Right lobe of liver (tissue), 6 donors: Measurements from ENCODE around the gene OVOL2. TPM values are rescaled to one million over a fixed set of nuclear protein-coding genes. Genes with fewer than 3 reads are reported as not detected.
A peak's percentile ranks its signal among the peaks of the same experiment; 100 is the strongest.

Experiments used
- ATAC-seq, 4 donors: fragments of 200-7000 bp; cut with Tn5 transposase; one replicate each; pipeline ENCODE4 v1.9.1; 2020; ENCODE audit warnings: mild to moderate bottlenecking in 4 of 4, moderate library complexity in 4 of 4
- DNase-seq, 3 donors: peaks; one replicate each; pipeline ENCODE4 v3.0.0-alpha.2; 2020
- H3K27ac ChIP-seq, 3 donors: fragments of 200-600 bp; one replicate each; pipeline ENCODE4 v1.8.0; 2022
- H3K27me3 ChIP-seq, 2 donors: fragments of 200-600 bp; one replicate each; pipeline ENCODE4 v1.8.0; 2022
- H3K36me3 ChIP-seq, 4 donors: fragments of 200-600 bp; sonication (generic) in 1 of 4; one replicate each; pipeline versions ENCODE4 v1.5.1 to v1.8.0; 2017 to 2022; ENCODE audit warnings: control low read depth in 1 of 4
- H3K4me1 ChIP-seq, 4 donors: fragments of 200-600 bp; sonication (generic) in 1 of 4; one replicate each; pipeline versions ENCODE4 v1.5.1 to v1.8.0; 2017 to 2022; ENCODE audit warnings: control low read depth in 1 of 4
- H3K4me3 ChIP-seq, 3 donors: fragments of 200-600 bp; one replicate each; pipeline ENCODE4 v1.8.0; 2022
- H3K9me3 ChIP-seq, 4 donors: fragments of 200-600 bp; sonication (generic) in 1 of 4; one replicate each; pipeline versions ENCODE4 v1.5.1 to v1.8.0; 2017 to 2022; ENCODE audit warnings: control low read depth in 1 of 4
- CTCF ChIP-seq, 4 donors: fragments of 200-600 bp in 3 of 4; fragments of 450-650 bp in 1 of 4; IDR thresholded peaks; one replicate each; pipeline versions ENCODE4 v1.5.1 to v1.8.0; 2016 to 2022; ENCODE audit warnings: antibody characterized with exemption in 4 of 4, mild to moderate bottlenecking in 2 of 4
- POLR2A ChIP-seq: fragments of 450-650 bp; IDR thresholded peaks from one replicate; pipeline ENCODE4 v1.6.1; 2017; ENCODE audit warnings: antibody characterized with exemption, mild to moderate bottlenecking
- WGBS: methylation state at CpG from one replicate; pipeline ENCODE4 v1.1.6; 2018; ENCODE audit warnings: low coverage, low lambda C conversion rate; ENCODE audit not compliant: insufficient coverage; ENCODE audit errors: missing lambda C conversion rate; 5-methylcytosine and 5-hydroxymethylcytosine counted together
- intact Hi-C, 2 donors: fragments of 100-400 bp; cut with DNase I; formaldehyde crosslinking; loops; one replicate each; pipeline versions ENCODE4 v1.11.2 to v1.14.1; 2022
- total RNA-seq, 6 experiments: library from RNA; depleted of rRNA in 2 of 6; stranded (reverse); fragments of >200 nt in 2 of 6; fragmentation: NEBNext Ultra II Directional in 3 of 6; extraction: Animal tissue kit (Norgen Biotek cat#: 25700) in 3 of 6; gene quantifications; one replicate each; pipeline versions ENCODE4 v1.1.0 to v1.2.4, GENCODE V29; 2016 to 2023
- donor health status: DM: no; HTN: yes; CAD: no.
- donor health status: DM: no; HTN: no; CAD: no.
- donor health status: DM: no; HTN: no; CAD: no.
- donor health status: DM: no; HTN: yes; CAD: no.
- donor health status: DM: no; HTN: yes; CAD: no.

OVOL2 gene
- total RNA-seq, 6 experiments from 2014 or later, result 0.25 TPM; not detected in 5

- WGBS, result 69% methylated on average over 1 of the region's 1 CpG
- TF ChIP-seq POLR2A (no peak), CTCF (IDR thresholded peaks at IDR 0.05) (no peak)
- H3K9me3 ChIP-seq, result no peaks in the 10 kb centered on the region
- no peak overlapping the region for H3K4me3 ChIP-seq
- intact Hi-C loops, result no loop called here
- peak in 1 of 3 donors; percentile 6 for DNase-seq
- no peak for ATAC-seq
- H3K27me3 ChIP-seq, result peaks cover 7 to 8% of the 10 kb centered on the region in 2 donors
- no peaks in the 10 kb centered on the region for H3K4me1 ChIP-seq
- H3K36me3 ChIP-seq, result no peaks in the 10 kb centered on the region
- H3K27ac ChIP-seq, result no peak overlapping the region
Observed at GRCh38 chr20:18050628-18051027, 7.1 kb downstream of the OVOL2 start.

GRCh38 chr20:18048176-18048575 lies 9.5 kb downstream of the OVOL2 start:
- ATAC-seq (no peak), DNase-seq (peak in 1 of 3 donors; percentile 11)
- no peaks in the 10 kb centered on the region for H3K4me1 ChIP-seq
- intact Hi-C loops, result no loop called here
- H3K27me3 ChIP-seq, result no peaks in the 10 kb centered on the region
- no peak overlapping the region for H3K27ac ChIP-seq
- TF ChIP-seq POLR2A (no peak), CTCF (IDR thresholded peaks at IDR 0.05) (no peak)
- H3K36me3 ChIP-seq, result no peaks in the 10 kb centered on the region
- no peaks in the 10 kb centered on the region for H3K9me3 ChIP-seq
- 50% methylated on average over 4 of the region's 5 CpGs for WGBS
- H3K4me3 ChIP-seq, result no peak overlapping the region

- H3K27ac ChIP-seq, result no peak overlapping the region
- no peaks in the 10 kb centered on the region for H3K36me3 ChIP-seq
- no peaks in the 10 kb centered on the region for H3K4me1 ChIP-seq
- intact Hi-C loops, result no loop called here
- no peaks in the 10 kb centered on the region for H3K9me3 ChIP-seq
- H3K4me3 ChIP-seq, result no peak overlapping the region
- ATAC-seq (no peak), DNase-seq (peak in 2 of 3 donors; percentile 7 to 9)
- WGBS, result 67% methylated on average over 1 of the region's 4 CpGs
- H3K27me3 ChIP-seq, result no peaks in the 10 kb centered on the region
- no peak for TF ChIP-seq CTCF (IDR thresholded peaks at IDR 0.05)
- TF ChIP-seq POLR2A, result no peak
Observed at GRCh38 chr20:18046535-18046934, 11.2 kb downstream of the OVOL2 start.

GRCh38 chr20:18042229-18042628 lies 15.5 kb downstream of the OVOL2 start:
- intact Hi-C loops, result no loop called here
- ATAC-seq (no peak), DNase-seq (peak in 1 of 3 donors; percentile 31)
- TF ChIP-seq CTCF (IDR thresholded peaks at IDR 0.05), result no peak
- TF ChIP-seq POLR2A, result no peak
- Histone ChIP-seq H3K27ac (no peak overlapping the region), H3K4me3 (no peak overlapping the region), H3K27me3 (no peaks in the 10 kb centered on the region), H3K9me3 (no peaks in the 10 kb centered on the region), H3K4me1 (no peaks in the 10 kb centered on the region), H3K36me3 (no peaks in the 10 kb centered on the region)
- 53% methylated on average over 4 of the region's 9 CpGs for WGBS

- H3K27me3 ChIP-seq, result no peaks in the 10 kb centered on the region
- no peak for ATAC-seq
- no peaks in the 10 kb centered on the region for H3K36me3 ChIP-seq
- no peak overlapping the region for H3K27ac ChIP-seq
- DNase-seq, result peak in 1 of 3 donors; percentile 32
- TF ChIP-seq POLR2A (no peak), CTCF (IDR thresholded peaks at IDR 0.05) (no peak)
- H3K4me1 ChIP-seq, result no peaks in the 10 kb centered on the region
- WGBS, result 63% methylated on average over 3 of the region's 15 CpGs
- no peaks in the 10 kb centered on the region for H3K9me3 ChIP-seq
- intact Hi-C loops, result no loop called here
- H3K4me3 ChIP-seq, result no peak overlapping the region
Observed at GRCh38 chr20:18041462-18041861, 16.3 kb downstream of the OVOL2 start.
